Transverse colon (tissue), 3 donors: ENCODE measurements around the gene INO80E.

Experiments used
- CTCF ChIP-seq, 5 experiments: fragments of 200-600 bp in 3 of 5; fragments of 450-650 bp in 2 of 5; sonication (generic) in 3 of 5; IDR thresholded peaks; 1 replicate in 2 of 5; 2 replicates in 3 of 5; pipeline ENCODE4 v1.5.1; 2016 to 2017; ENCODE audit warnings: antibody characterized with exemption in 5 of 5, inconsistent platforms in 3 of 5, mild to moderate bottlenecking in 2 of 5, moderate library complexity in 1 of 5
- EP300 ChIP-seq: sonication (generic); formaldehyde crosslinking; IDR thresholded peaks from one replicate; pipeline ENCODE4 v1.6.1; 2017; ENCODE audit warnings: antibody characterized with exemption, low read depth

DNA sequence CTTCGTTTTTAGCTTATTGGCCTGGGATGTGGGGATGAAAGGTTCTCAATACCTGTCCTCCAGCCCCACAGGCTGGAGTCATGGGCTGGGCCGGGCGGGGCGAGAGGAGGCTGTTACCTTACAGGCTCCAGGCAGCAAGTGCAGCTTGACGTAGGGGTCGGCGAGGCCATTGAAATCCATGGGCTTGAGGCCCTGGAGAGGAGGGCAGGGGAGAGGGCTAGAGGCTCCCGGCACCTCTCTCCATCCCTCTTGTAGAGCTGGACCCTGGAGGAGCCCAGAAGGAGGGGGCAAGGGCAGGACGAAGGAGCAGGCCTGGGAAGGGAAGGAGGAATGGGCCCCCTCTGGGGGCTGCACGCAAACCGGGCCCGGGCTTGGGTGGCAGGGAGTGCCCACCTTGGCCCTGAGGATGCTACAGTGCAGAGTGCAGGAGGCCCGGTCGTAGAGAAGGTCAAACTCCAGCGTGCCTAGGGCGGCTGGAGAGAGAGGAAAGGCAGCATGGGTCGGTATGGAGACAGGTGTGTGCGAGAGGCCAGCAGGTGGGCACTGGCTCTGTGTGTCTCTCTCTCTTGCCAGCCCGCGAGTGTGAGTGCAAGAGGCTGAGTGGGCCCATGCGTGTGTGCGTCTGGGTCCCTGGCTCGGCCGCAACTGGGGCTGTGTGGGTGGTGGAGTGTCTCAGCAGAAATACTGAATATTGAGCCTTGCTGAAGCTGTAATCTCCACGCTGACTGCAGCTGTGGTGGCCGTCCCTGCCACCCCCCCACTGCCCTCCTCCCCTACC lies 13.2 kb downstream of the INO80E start:
- TF ChIP-seq EP300 (no peak), CTCF (IDR thresholded peaks at IDR 0.05) (no peak)
